Measurements from ENCODE around the gene SMPD1.

SMPD1 gene

DNA sequence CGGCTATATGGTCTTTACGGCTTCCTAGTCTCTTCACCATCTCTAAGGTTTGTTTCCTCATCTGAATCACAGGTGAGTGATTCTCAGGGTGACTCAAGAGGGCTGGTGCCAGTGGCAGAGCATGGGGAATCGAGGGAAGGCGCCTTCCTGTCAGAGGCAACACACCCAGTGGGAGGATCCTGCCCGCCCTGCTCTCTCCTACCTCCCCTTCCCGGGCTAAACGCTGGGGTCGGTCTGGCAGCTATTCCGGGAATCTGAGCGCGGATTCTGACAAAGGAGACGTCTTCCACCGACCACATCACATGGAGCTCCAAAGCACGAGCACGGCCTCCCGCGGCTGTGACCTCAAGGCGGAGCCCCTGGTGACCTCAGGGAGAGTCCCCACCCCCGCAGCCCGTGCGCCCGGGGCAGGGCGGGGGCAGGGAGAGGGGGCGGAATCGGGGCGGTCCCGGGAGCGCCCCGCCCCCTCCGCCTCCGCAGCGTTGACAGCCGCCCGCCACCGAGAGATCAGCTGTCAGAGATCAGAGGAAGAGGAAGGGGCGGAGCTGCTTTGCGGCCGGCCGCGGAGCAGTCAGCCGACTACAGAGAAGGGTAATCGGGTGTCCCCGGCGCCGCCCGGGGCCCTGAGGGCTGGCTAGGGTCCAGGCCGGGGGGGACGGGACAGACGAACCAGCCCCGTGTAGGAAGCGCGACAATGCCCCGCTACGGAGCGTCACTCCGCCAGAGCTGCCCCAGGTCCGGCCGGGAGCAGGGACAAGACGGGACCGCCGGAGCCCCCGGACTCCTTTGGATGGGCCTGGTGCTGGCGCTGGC is at the start of gene SMPD1:
TSS of gene SMPD1 (plus strand) at position 570 of the 813 bp plus-strand sequence. CDS start at position 695, 125 bp downstream.
- DNase-seq (ENCODE audit: low read depth), result peak; percentile 63

GRCh38 chr11:6345366-6345765 is 44.9 kb upstream of the SMPD1 start:
- no peak for DNase-seq (ENCODE audit: low read depth)

DNA sequence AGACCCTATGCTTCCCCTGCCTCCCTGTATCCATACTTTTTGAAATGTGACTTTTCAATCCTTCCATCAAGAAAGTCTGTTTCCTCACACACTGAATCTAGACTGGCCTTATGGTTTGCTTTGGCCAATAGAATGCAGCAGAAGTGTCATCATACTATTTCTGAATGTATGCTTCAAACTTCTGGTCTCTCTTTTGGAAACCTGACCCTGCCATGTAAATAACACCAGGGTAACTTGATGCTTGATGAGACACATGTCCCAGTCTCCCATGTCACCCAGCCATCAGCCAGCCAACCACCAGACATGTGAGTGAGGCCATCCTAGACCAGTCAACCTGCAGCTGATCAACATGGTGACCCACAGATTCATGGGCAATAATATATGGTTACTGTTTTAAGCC is 40.2 kb upstream of the SMPD1 start:
- DNase-seq (ENCODE audit: low read depth), result no peak

DNA sequence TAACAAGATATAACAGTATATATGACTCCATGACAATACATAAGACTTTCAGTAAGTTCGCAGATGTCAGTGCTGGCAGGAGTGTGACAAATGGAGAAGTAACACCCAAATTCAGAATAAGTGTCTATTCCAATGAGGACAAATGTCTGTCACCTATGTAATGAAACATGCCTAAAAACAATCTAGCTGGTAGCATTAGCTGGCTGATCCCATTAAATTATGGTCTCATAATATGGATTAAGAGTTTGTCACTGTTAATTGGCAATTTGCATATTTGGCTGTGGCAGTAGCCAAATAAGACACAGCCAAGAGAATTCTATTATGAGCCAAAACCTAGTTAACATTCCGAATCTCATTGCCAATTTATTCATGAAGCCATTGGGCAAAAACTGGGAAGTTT is 39.8 kb upstream of the SMPD1 start:
- DNase-seq (ENCODE audit: low read depth), result no peak

GRCh38 chr11:6351782-6352382 is 38.4 kb upstream of the SMPD1 start:
- DNase-seq (ENCODE audit: low read depth), result no peak

DNA sequence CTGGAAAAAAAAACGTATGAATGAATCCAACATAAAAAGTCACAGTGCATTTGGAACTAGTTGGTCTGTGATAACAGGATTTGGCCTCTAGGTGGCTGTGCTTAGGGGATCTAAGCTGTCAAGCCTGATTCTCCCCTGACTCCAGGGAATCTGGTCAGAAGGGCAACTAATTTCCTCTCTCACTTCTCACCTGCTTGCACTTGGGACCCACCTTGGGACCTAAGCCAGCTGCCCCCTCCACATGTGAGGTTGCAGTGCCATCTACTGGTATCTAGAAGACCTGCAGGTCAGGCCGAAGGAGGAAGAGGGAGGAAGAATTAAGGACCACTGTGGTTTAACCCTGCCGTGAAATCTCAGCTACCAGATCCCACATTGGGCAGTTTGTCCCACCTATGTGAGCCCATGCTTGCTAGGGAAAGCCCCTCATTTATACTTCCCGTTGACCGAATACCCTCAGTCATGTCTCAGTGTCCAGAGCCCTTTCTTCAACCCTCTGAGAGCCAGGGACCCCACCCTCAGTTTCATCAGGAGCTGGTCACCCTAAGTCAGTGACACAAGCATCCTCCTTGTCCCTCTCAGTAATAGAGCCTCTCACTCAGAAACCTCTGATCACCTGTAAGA is 36.8 kb upstream of the SMPD1 start:
- DNase-seq (ENCODE audit: low read depth), result no peak

GRCh38 chr11:6354651-6355485 is 35.4 kb upstream of the SMPD1 start:
- DNase-seq (ENCODE audit: low read depth), result no peak

DNA sequence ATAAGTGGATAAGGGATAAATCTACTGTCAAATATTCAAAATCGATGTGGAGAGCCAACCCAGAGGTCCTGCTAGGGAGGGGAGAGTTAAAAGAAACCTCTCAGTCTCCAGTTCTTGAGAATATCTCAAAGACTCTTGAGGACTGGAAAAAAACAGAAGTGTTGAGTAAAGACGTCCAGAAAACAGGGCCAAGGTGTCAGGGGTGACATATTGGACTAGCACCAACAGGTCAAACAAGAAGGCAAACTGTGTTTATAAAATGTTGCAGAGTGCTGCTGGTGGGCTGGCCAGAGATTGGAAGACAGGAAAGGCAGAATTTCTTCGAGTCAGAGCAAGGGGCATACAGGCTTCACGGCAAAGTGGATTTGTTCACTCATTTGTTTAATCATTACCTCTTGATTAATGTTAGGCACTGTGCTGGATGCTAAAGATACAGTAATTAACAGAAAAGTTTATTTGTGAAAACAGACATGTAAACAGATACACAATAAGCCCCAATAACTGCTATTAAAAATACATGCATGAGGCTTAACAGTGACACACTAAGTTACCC is 33.7 kb upstream of the SMPD1 start:
- no peak for DNase-seq (ENCODE audit: low read depth)

DNA sequence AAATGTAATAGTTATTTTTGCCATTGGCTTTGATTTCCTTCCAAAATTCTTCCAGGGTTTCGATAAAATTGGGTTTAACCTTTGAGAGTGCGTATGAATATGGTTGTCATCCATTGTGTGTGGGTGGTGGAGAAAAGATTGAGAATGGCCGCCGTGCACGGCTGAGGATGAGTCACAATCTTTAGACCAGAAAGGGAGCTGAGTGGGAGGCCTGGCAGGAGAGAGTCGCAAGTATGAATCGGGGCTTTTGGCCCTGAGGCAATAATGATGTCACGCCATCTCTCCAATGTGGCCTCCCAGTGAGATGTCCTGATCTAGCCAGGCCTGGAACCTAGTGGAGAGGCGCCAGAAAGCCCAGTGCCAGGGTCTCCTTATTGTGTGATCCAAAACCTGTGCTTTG is 33.1 kb upstream of the SMPD1 start:
- peak; percentile 31 for DNase-seq (ENCODE audit: low read depth)

- DNase-seq (ENCODE audit: low read depth), result no peak
Measured at GRCh38 chr11:6360183-6360582, 30.1 kb upstream of the SMPD1 start.

GRCh38 chr11:6362185-6362872 is 27.9 kb upstream of the SMPD1 start:
- no peak for DNase-seq (ENCODE audit: low read depth)

DNA sequence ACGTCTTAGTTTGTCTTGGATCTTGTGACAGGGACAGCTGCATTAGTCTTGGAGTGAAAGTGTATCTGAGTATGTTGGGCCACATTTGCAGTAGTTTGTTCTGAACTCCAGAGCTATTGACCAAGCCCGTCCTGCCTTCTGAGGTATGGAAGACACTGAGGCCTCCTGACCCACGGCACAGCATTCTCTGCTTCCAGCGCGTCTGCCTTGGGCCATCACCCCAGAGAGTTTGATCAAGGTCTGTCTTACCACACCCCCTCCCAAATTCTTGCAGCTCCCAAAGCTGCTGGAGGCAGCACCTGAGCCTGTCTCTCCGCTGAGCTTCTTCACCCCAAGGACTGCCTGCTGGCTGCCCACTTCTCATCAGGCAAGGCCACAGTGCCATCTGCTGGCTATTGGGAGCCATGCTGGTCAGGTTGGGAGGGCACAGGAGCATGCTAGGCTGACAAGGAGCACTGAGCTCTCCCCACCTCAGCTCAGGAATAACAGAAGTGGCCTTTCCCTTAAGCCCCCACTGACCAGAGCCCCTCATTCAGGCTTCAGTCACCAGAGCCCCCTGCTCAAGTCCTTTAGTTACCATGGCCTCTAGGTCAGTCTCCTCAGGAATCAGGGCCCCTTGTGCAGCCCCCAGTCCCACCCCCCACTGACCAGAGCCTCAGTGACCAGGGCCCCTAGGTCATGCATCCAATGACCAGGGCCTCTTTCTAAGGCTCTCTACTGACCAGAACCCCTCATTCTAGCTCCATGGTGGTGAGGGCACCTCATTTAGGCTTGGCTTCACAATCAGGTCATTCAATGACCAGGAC is 27.2 kb upstream of the SMPD1 start:
- DNase-seq (ENCODE audit: low read depth), result peak; percentile 42

DNA sequence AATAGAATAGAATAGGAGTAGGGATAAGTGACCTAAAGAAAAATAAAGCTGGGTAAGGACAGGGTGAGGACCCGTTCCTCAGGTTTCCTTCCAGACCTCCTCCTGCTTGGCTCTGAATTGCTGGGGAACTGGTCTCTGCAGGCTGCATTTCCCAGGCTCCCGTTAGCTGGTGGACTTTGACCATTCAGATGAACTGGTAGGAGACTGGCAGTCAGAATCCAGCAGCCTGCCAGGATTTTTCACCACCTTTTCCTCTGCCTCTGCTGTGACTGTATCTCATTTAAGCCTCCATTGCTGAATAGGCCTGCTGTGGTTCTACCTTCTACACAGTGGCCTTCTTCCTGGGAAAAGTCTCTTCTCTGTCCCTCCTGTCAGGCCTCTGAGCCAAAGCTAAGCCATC is 24.6 kb upstream of the SMPD1 start:
- no peak for DNase-seq (ENCODE audit: low read depth)

DNA sequence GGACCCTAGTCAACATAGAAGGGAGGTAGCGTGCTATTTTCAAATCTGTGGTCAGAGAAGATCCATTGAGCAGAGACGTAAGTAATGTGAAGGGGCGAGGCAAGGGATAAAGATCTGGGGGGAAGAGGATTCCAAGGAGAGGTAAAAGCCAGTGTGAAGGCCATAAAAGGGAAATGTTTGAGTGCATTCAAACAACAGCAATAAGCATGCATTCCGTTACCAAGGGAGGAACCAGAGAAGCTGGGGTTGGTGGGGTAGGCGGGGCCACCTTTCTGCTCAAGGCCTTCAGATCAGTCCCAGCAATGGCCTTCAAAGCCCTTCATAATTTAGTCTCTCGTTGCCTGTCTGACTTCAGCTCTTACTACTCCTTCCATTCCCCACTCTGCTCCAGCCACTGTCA is 18.4 kb upstream of the SMPD1 start:
- DNase-seq (ENCODE audit: low read depth), result no peak

- no peak for DNase-seq (ENCODE audit: low read depth)
Measured at GRCh38 chr11:6377902-6378639, 12.2 kb upstream of the SMPD1 start.

GRCh38 chr11:6378640-6378989 is 11.7 kb upstream of the SMPD1 start:
- DNase-seq (ENCODE audit: low read depth), result no peak

DNA sequence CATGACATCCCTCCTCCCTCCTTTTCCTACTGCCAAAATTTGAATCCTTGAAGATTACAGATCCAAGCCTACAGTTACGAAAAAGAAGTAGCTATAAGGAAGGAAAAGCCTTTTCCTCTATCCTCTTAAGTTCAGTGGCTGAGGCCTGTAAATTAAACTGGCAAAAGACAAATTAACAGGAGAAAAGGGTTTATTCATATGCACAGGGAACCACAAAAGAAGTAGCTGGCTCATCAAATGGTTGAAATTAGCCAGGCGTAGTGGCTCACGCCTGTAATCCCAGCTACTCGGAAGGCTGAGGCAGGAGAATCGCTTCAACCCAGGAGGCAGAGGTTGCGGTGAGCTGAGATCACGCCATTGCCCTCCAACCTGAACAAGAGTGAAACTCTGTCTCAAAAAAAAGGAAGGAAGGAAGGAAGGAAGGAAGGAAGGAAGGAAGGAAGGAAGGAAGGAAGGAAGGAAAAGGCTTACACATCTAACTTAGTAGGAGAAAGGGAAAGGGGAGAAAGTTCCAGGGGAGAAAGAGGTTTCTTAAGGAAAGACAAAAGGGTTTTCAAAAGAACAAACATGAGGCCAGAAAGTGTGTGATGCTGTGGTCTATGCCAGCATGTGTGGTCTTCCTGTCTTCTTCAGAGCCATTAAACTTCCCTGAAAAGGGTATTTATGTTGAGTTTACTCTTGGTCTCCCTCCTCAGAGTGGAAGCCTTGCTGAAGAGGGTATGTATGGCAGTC is 5.1 kb upstream of the SMPD1 start:
- no peak for DNase-seq (ENCODE audit: low read depth)

GRCh38 chr11:6387811-6388599 is 2.3 kb upstream of the SMPD1 start:
- DNase-seq (ENCODE audit: low read depth), result no peak
